Measurements from ENCODE around the gene TMEM184A. TPM values are rescaled to one million over a fixed set of nuclear protein-coding genes. Genes with fewer than 3 reads are reported as not detected.

The TMEM184A gene
- total and polyA plus RNA-seq, 2 donors (not counting 3 experiments of a cell fraction or from before 2014, with no cell fraction given) = 0.48 TPM; not detected in 1

DNA sequence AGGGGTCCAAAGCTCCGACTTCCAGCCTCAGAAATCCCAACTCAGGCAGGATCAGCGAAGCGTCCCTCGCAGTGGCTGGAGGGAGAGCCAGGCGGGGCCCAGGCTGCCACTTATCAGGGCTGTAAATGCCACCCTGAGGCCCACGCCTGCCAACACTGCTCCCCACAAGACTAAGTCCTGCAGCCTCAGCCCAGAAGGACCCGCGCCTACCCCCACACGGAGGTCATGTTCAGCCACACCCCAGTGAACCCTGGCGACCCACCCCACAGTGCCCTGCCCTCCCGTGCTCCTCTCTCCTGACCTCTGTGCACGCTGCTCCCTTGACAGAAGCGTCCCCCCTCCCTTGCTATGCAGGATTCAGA, 10.7 kb upstream of the TMEM184A start:
- dilution Hi-C loops (cut with MboI; ENCODE audit: extremely low pct_ligation_motif_present, low sequenced_read_pairs) = no loop called here
- POLR2A ChIA-PET = no interaction called here
- TF ChIP-seq POLR2A (IDR thresholded peaks at IDR 0.05; ENCODE audit: low read depth, low read length) (no peak), POLR2AphosphoS5 (IDR thresholded peaks at IDR 0.05; ENCODE audit: insufficient read depth, low read depth, low read length) (no peak), MYC (IDR thresholded peaks at IDR 0.05; ENCODE audit: low read depth, low read length) (no peak), EZH2 (IDR thresholded peaks at IDR 0.05; ENCODE audit: borderline replicate concordance, low read depth, low read length, severe bottlenecking) (no peak), FOS (IDR thresholded peaks at IDR 0.05; ENCODE audit: borderline replicate concordance, insufficient read depth, low read length) (no peak)
- TF ChIP-seq, protein P1, sequence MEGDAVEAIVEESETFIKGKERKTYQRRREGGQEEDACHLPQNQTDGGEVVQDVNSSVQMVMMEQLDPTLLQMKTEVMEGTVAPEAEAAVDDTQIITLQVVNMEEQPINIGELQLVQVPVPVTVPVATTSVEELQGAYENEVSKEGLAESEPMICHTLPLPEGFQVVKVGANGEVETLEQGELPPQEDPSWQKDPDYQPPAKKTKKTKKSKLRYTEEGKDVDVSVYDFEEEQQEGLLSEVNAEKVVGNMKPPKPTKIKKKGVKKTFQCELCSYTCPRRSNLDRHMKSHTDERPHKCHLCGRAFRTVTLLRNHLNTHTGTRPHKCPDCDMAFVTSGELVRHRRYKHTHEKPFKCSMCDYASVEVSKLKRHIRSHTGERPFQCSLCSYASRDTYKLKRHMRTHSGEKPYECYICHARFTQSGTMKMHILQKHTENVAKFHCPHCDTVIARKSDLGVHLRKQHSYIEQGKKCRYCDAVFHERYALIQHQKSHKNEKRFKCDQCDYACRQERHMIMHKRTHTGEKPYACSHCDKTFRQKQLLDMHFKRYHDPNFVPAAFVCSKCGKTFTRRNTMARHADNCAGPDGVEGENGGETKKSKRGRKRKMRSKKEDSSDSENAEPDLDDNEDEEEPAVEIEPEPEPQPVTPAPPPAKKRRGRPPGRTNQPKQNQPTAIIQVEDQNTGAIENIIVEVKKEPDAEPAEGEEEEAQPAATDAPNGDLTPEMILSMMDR (IDR thresholded peaks at IDR 0.05; ENCODE audit: extremely low read depth in 1 of 2, insufficient read depth in 1 of 2, low read depth in 1 of 2, low read length in 2 of 2) = no peak
- TF ChIP-seq, protein P2, sequence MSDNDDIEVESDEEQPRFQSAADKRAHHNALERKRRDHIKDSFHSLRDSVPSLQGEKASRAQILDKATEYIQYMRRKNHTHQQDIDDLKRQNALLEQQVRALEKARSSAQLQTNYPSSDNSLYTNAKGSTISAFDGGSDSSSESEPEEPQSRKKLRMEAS (IDR thresholded peaks at IDR 0.05; ENCODE audit: insufficient read depth, insufficient read length) = no peak
- Histone ChIP-seq H3K9ac (replicated peaks; ENCODE audit: extremely low read depth, insufficient read depth, low read length) (no peak overlapping the region), H3K9me3 (replicated peaks; ENCODE audit: control insufficient read depth, insufficient read depth, low read length) (no peaks in the 10 kb centered on the region), H2AFZ (ENCODE audit: low read depth, low read length) (no peak overlapping the region), H3K4me3 (replicated peaks in 1 of 3; ENCODE audit: insufficient read depth in 1 of 3, low read depth in 1 of 3, low read length in 3 of 3) (no peak overlapping the region), H3K27me3 (ENCODE audit: control insufficient read depth in 2 of 2, insufficient read depth in 2 of 2, low read length in 2 of 2) (no peaks in the 10 kb centered on the region), H3K9me1 (replicated peaks; ENCODE audit: control insufficient read depth, extremely low read depth, insufficient read depth, low read length) (no peaks in the 10 kb centered on the region), H3K27ac (ENCODE audit: insufficient read depth, low read depth, low read length) (no peak overlapping the region), H3K79me2 (ENCODE audit: control insufficient read depth, insufficient read depth, low read length) (peaks cover 6% of the 10 kb centered on the region), H3K36me3 (ENCODE audit: control insufficient read depth in 2 of 2, extremely low read depth in 1 of 2, insufficient read depth in 2 of 2, low read length in 2 of 2) (peaks cover 5 to 11% of the 10 kb centered on the region in 2 experiments), H3K4me1 (ENCODE audit: control insufficient read depth, extremely low read depth, insufficient read depth, low read length) (peaks cover 3% of the 10 kb centered on the region), H3K4me2 (ENCODE audit: insufficient read depth, low read length) (no peak overlapping the region), H4K20me1 (replicated peaks; ENCODE audit: control insufficient read depth, extremely low read depth, insufficient read depth, low read length) (no peaks in the 10 kb centered on the region)
- no TSS peak for BruUV-seq (replicated peaks)
- intact Hi-C loops (cut with micrococcal nuclease) = no loop called here
- FAIRE-seq (no peak), DNase-seq (ENCODE audit: low read depth, low spot score) (no peak)
- CTCF ChIA-PET = no interaction called here

All from endothelial cell of umbilical vein (primary cell).